Ascending aorta (tissue), 2 donors: ENCODE data around the gene GPR171. TPM values are rescaled to one million over a fixed set of nuclear protein-coding genes. Genes with fewer than 3 reads are reported as not detected.

ENCODE experiments used
- DNase-seq, 2 donors: peaks; one replicate each; pipeline ENCODE4 v3.0.0-alpha.2; 2019; ENCODE audit warnings: low spot score in 2 of 2
- H3K27ac ChIP-seq, 2 donors: fragments of 200-600 bp; sonication (generic); one replicate each; pipeline ENCODE4 v1.5.1; 2016 to 2017; ENCODE audit warnings: mild to moderate bottlenecking in 1 of 2
- H3K27me3 ChIP-seq: fragments of 200-600 bp; sonication (generic); one replicate; pipeline ENCODE4 v1.5.1; 2017
- H3K36me3 ChIP-seq, 2 donors: fragments of 200-600 bp; sonication (generic); one replicate each; pipeline ENCODE4 v1.5.1; 2016
- H3K4me1 ChIP-seq, 2 donors: fragments of 200-600 bp; sonication (generic); one replicate each; pipeline ENCODE4 v1.5.1; 2016 to 2017; ENCODE audit warnings: mild to moderate bottlenecking in 1 of 2
- H3K4me3 ChIP-seq, 2 donors: fragments of 200-600 bp; sonication (generic); one replicate each; pipeline ENCODE4 v1.5.1; 2016 to 2017; ENCODE audit warnings: mild to moderate bottlenecking in 1 of 2
- H3K9me3 ChIP-seq, 2 donors: fragments of 200-600 bp; sonication (generic); one replicate each; pipeline ENCODE4 v1.5.1; 2016
- intact Hi-C: fragments of 100-400 bp; cut with DNase I; formaldehyde crosslinking; loops from one replicate; pipeline ENCODE4 v1.15.1; 2023
- total RNA-seq: library from RNA; depleted of rRNA; stranded (reverse); fragments of >200 nt; gene quantifications from one replicate; pipeline ENCODE4 v1.1.0, GENCODE V29; 2016
- TF ChIP-seq, protein P1 (sequence below), 3 experiments: fragments of 200-600 bp in 2 of 3; fragments of 450-650 bp in 1 of 3; sonication (generic) in 2 of 3; IDR thresholded peaks; one replicate each; pipeline ENCODE4 v1.5.1; 2016 to 2019; ENCODE audit warnings: antibody characterized with exemption in 3 of 3, mild to moderate bottlenecking in 1 of 3, moderate library complexity in 1 of 3

GPR171 gene
- total RNA-seq, 1 donor from 2014 or later, result 3.2 TPM

DNA sequence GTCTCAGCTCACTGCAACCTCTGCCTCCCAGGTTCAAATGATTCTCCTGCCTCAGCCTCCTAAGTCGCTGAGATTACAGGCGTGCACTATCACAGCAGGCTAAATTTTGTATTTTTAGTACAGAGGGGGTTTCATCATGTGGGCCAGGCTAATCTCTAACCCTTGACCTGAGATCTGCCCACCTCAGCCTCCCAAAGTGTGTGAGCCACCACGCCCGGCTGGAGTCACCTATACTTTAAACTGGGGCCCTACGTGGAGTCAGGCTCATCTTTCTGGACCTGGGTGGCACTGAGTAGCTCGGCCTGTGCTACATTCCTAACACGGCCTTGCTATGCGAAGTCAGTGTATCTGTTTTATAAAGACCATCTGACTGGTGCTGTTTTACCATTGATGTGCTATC, 5.8 kb downstream of the GPR171 start:
- Histone ChIP-seq H3K9me3 (no peaks in the 10 kb centered on the region), H3K27me3 (no peaks in the 10 kb centered on the region), H3K4me1 (no peaks in the 10 kb centered on the region), H3K27ac (no peak overlapping the region), H3K36me3 (no peaks in the 10 kb centered on the region), H3K4me3 (no peak overlapping the region)
- no peak for DNase-seq
- TF ChIP-seq, protein P1, sequence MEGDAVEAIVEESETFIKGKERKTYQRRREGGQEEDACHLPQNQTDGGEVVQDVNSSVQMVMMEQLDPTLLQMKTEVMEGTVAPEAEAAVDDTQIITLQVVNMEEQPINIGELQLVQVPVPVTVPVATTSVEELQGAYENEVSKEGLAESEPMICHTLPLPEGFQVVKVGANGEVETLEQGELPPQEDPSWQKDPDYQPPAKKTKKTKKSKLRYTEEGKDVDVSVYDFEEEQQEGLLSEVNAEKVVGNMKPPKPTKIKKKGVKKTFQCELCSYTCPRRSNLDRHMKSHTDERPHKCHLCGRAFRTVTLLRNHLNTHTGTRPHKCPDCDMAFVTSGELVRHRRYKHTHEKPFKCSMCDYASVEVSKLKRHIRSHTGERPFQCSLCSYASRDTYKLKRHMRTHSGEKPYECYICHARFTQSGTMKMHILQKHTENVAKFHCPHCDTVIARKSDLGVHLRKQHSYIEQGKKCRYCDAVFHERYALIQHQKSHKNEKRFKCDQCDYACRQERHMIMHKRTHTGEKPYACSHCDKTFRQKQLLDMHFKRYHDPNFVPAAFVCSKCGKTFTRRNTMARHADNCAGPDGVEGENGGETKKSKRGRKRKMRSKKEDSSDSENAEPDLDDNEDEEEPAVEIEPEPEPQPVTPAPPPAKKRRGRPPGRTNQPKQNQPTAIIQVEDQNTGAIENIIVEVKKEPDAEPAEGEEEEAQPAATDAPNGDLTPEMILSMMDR (IDR thresholded peaks at IDR 0.05), result no peak
- intact Hi-C loops, result no loop called here

DNA sequence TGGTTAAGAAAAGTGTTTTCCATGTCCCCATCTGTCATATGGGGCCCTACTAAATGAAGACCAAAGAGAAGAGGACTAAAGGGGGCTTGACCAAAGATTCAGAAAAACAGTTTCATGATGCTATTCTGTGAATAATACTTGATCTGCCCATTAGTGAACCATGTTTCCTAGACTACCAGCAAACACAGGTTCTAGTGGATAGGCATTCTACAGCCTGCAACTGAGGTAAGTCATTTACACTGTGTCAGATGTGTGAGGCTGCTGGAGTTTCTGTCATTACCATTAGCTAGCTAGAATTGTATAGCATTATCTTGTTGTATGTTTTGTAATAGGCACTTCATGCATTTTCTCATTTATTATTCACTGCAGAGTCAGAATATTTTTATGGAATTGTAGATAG, 6.6 kb downstream of the GPR171 start:
- no peak for DNase-seq
- no peak overlapping the region for H3K27ac ChIP-seq

DNA sequence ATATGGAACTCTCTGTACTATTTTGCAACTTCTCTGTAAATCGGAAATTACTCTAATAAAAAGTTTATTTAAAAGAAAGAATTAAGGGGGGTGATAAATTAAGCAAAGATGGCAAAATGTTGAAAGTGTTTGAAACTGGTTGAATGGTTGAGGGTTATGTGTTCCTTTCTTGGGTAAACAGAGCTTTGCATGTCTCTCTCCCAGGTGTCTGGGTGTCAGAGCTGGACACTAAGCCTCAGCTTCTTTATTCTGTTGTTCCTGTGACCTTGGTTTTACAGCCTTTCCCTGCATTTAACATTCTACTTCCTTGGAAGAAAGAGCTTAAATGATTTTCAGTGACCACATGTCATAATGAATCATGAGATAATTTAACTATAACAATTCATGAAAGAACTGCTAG, 7.2 kb downstream of the GPR171 start:
- H3K9me3 ChIP-seq, result no peaks in the 10 kb centered on the region
- no peak overlapping the region for H3K4me3 ChIP-seq
- H3K4me1 ChIP-seq, result no peaks in the 10 kb centered on the region
- DNase-seq, result no peak
- H3K27me3 ChIP-seq, result no peaks in the 10 kb centered on the region
- intact Hi-C loops, result no loop called here
- no peaks in the 10 kb centered on the region for H3K36me3 ChIP-seq
- H3K27ac ChIP-seq, result no peak overlapping the region
- TF ChIP-seq, protein P1 (IDR thresholded peaks at IDR 0.05), result no peak

More for the DNA sequence above, 6.6 kb downstream of the GPR171 start:
- Histone ChIP-seq H3K27me3 (no peaks in the 10 kb centered on the region), H3K4me1 (no peaks in the 10 kb centered on the region), H3K9me3 (no peaks in the 10 kb centered on the region), H3K36me3 (no peaks in the 10 kb centered on the region), H3K4me3 (no peak overlapping the region)
- TF ChIP-seq, protein P1 (IDR thresholded peaks at IDR 0.05), result no peak
- intact Hi-C loops, result no loop called here

DNA sequence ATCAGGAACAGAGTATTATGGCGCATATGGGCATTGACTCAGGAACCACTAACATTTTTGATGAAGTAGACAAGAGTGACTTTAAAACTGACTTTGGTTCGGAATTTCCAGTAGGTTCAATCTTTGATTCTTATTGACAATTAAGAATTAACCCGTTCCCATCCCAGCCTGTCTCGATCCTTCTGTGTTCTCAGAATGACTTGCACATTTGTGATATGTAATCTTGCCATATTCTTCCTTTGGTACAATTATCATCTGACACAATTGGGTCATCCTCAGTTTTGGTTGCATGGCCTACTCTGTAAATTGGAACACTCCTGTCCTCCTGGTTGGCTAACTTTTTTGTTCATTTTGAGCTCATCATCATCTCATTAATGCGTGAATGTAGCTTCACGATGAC, 10.5 kb downstream of the GPR171 start:
- no peak overlapping the region for H3K4me3 ChIP-seq
- intact Hi-C loops, result no loop called here
- H3K9me3 ChIP-seq, result no peaks in the 10 kb centered on the region
- TF ChIP-seq, protein P1 (IDR thresholded peaks at IDR 0.05), result no peak
- no peaks in the 10 kb centered on the region for H3K36me3 ChIP-seq
- DNase-seq, result no peak
- no peak overlapping the region for H3K27ac ChIP-seq
- no peaks in the 10 kb centered on the region for H3K4me1 ChIP-seq
- H3K27me3 ChIP-seq, result no peaks in the 10 kb centered on the region

DNA sequence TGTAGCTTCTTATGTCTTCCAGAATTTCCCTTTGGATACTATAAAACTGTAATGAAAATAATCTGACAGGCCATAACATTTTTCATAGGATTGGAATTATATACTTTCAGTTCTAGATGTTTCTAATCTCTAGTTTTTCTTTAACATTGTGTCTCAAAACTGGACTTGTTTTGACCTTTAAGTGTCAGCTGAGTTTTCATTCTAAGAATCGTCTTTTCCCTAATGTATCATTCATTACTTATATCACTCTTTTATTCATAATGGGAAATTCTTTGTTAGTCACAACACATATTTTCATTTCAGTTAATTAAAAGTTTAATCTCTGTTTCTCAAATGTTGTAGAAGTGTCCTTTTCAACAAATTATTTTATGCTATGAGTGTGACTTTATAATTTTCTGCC, 11.9 kb downstream of the GPR171 start:
- Histone ChIP-seq H3K4me3 (no peak overlapping the region), H3K9me3 (no peaks in the 10 kb centered on the region), H3K27me3 (no peaks in the 10 kb centered on the region), H3K27ac (no peak overlapping the region), H3K4me1 (no peaks in the 10 kb centered on the region), H3K36me3 (no peaks in the 10 kb centered on the region)
- TF ChIP-seq, protein P1 (IDR thresholded peaks at IDR 0.05), result no peak
- no peak for DNase-seq
- intact Hi-C loops, result no loop called here

DNA sequence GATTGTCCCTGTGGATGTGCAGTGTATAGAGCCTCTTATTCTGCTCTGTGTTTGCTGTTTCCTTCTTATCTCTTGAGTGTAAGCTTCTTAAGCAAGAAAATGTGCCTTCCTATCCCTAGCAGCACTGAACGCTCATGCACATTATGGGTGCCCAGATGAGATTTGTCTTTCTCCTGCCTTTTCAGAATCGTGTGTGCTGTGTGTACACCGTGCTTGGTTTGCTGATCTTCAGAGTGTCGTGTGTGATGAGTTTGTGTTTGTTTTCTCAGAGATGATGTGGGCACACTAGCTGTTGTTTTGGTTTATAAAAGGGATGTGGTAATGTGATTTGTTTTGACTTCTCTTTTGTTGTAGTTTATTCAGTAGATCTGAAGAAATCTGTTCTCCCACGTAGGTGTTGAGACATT, 19.7 kb downstream of the GPR171 start:
- intact Hi-C loops, result no loop called here
- no peak overlapping the region for H3K4me3 ChIP-seq
- no peak for DNase-seq
- no peaks in the 10 kb centered on the region for H3K36me3 ChIP-seq
- TF ChIP-seq, protein P1 (IDR thresholded peaks at IDR 0.05), result no peak
- no peaks in the 10 kb centered on the region for H3K4me1 ChIP-seq
- no peak overlapping the region for H3K27ac ChIP-seq
- H3K27me3 ChIP-seq, result no peaks in the 10 kb centered on the region
- H3K9me3 ChIP-seq, result no peaks in the 10 kb centered on the region
